Measurements from ENCODE around the gene MAGED1.

MAGED1 gene

DNA sequence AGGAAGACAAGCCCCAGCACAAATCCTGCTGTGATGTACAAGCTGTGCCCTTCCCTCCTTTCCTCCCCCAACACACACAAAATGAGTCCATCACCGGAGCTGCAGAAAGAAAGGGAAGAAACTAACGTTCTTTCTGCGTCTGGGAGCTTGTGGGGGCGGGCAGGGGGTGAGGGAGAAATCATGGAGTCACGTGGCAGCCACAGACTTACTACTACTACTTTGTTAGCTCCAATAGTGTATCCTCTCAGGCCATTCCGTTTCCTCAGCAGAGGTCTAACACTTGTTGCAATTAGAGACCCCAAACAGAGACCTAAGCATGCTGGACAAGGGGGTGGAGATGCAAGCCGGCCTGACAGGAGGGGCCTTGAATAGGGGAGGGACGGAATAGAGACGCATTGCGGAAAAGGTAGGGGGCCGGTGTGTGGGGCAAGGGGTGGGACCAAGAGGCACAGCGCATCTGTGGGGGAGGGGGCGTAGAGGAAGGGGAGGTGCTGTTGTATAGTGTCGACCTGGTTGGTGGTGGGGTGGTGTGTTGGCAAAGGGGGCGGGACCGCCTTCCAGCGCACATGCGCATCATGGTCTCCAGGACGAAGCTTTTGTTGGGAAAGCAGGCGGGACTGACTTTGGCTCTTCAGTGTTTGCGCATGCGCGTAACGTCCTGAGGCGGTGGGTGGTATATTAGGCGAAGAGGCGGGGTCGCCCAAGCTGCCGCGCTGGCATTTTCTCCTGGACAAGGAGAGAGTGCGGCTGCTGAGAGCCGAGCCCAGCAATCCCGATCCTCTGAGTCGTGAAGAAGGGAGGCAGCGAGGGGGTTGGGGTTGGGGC is at the start of gene MAGED1:
TSS of gene MAGED1 (plus strand) at position 703 of the 825 bp plus-strand sequence. CDS start 682 bp downstream, outside the sequence.
- H3K27ac ChIP-seq, result peak within 1 kb of the TSS; percentile 78 to 81
- H3K4me3 ChIP-seq, result peak within 1 kb of the TSS; percentile 67
- DNase-seq (ENCODE audit: low spot score), result peak; percentile 92
- TF ChIP-seq CTCF (IDR thresholded peaks at IDR 0.05), result no peak

GRCh38 chrX:51847463-51847862 is 46.0 kb upstream of the MAGED1 start:
- no peak overlapping the region for H3K27ac ChIP-seq
- no peak overlapping the region for H3K4me3 ChIP-seq
- no peak for TF ChIP-seq CTCF (IDR thresholded peaks at IDR 0.05)
- DNase-seq (ENCODE audit: low spot score), result no peak

DNA sequence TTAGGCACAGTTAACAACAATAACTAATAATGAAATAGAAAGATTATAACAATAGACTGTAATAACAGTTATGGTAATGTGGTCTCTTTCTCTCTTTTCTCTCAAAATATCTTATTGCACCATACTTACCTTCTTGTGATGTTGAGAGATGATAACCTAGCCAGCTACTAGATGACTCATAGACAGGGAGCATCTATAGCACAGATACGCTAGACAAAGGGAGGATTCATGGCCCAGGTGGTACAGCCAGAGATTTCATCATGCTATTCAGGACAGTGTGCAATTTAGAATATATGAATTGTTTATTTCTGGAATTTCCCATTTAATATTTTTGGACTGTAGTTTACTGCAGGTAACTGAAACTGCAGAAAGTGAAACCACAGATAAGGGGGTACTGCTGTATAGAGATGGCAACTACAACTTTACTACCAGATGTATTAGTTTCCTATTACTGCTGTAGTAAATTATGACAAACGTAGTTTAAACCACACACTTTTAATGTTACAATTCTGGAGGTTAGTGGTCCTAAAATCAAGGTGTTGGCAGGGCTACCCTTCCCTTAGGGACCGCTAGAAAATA is 41.8 kb upstream of the MAGED1 start:
- Histone ChIP-seq H3K27ac (no peak overlapping the region), H3K4me3 (no peak overlapping the region)
- no peak for TF ChIP-seq CTCF (IDR thresholded peaks at IDR 0.05)
- no peak for DNase-seq (ENCODE audit: low spot score)

DNA sequence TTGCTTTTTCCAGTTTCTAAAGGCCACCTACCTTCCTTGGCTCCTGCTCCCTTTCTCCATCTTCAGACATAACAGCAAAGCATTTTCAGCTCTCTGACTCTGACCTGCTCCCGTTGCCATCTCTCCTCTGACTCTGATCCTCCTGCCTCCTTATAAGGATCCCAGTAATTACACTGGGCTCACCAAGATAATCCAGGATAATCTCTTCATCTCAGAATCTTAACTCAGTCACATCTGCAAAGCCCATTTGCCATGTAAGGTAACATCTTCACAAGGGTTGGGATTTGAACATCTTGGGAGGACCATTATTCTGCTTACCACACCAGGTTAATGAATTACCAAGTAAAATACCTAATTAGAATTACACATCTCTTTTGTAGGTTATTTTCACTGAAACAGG is 41.3 kb upstream of the MAGED1 start:
- no peak for TF ChIP-seq CTCF (IDR thresholded peaks at IDR 0.05)
- H3K4me3 ChIP-seq, result no peak overlapping the region
- no peak for DNase-seq (ENCODE audit: low spot score)
- no peak overlapping the region for H3K27ac ChIP-seq

GRCh38 chrX:51852621-51853020 is 40.8 kb upstream of the MAGED1 start:
- TF ChIP-seq CTCF (IDR thresholded peaks at IDR 0.05), result no peak

GRCh38 chrX:51853251-51853650 is 40.2 kb upstream of the MAGED1 start:
- Histone ChIP-seq H3K27ac (no peak overlapping the region), H3K4me3 (no peak overlapping the region)
- no peak for DNase-seq (ENCODE audit: low spot score)
- TF ChIP-seq CTCF (IDR thresholded peaks at IDR 0.05), result no peak

More at GRCh38 chrX:51852621-51853020, 40.8 kb upstream of the MAGED1 start:
- Histone ChIP-seq H3K27ac (no peak overlapping the region), H3K4me3 (no peak overlapping the region)
- no peak for DNase-seq (ENCODE audit: low spot score)

DNA sequence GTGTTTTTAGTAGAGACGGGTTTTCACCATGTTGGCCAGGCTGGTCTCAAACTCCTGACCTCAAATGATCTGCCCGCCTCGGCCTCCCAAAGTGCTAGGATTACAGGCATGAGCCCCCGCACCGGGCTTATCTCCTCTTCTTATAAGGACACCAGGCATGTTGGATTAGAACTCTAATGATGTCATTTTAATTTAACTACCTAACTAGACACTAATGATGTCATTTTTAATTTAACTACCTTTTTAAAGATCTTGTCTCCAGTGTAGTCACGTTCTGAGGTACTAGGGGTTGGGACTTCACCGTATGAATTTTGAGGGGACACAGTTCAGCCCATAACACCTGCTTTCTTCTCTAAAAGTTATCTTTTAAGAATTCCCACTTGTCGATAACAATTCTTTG is 37.7 kb upstream of the MAGED1 start:
- no peak for DNase-seq (ENCODE audit: low spot score)
- TF ChIP-seq CTCF (IDR thresholded peaks at IDR 0.05), result no peak
- Histone ChIP-seq H3K4me3 (no peak overlapping the region), H3K27ac (no peak overlapping the region)
